ENCODE results near the gene MARCO.
"Not testable (repeated sequence)": the region's sequence is repeated elsewhere in the genome, so short reads cannot be mapped to it uniquely, and the experiment has no call there.

The MARCO gene

DNA sequence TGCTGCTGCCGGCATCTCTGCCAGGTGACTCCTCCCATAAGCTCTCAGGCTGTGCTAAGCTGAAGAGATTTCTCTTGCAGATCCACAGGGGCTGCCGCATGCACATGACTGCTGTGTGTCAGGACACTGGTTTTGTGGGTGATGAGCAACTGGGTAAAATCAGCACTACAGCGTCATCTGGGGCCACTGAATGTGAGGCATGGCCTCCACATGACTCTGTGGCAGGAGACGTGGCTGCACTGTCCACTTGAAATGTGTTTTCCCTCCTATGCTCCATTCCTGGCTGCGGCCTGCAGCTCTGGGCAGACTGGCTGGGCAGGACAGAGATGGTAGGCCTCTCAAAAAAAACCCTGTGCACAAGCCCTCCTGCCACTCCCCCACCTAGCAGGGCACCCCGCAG, 63.6 kb downstream of the MARCO start:
- no peak for DNase-seq

DNA sequence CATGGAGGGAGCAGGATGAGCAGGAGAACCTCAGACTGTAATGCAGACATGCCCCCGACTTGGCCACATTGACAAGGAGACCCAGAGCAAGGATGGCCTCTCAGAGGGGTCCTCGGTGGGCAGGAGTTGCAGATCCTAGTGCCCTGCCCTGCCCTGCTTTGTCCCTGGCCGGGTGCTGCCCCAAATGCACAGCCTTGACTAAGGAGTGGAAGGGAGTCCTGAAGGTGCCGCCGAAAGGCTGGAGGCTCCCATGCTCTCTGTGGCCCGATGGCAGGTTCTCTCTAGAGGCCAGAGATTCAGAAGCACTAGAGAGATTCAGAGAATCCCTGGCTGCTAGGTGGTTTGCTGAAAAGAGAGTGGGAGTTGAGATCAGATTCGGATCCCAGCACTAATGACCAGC, 64.4 kb downstream of the MARCO start:
- no peak for DNase-seq

GRCh38 chr2:119008108-119008507, 66.1 kb downstream of the MARCO start:
- DNase-seq = no peak

DNA sequence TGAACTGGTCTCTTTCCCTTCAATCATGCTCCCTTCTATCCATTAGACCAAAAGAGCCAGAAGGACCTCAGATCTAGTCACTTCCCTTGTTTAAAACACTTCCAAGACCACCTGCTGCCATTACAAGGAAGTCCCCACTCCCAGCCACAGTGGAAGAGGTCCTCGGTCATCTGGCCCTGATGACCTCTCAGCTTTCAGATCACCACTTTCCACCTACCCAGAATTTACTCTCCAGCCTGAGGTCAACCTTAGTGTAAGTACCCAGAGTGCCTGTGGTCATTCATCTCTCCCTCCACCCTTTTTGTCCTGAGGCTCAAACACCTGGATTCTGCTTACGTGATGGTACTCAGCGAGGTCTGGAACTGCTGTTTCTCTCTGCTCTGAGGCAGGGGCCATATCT, 67.1 kb downstream of the MARCO start:
- no peak for DNase-seq

- no peak for DNase-seq
These were observed 68.3 kb downstream of the MARCO start for GRCh38 chr2:119010336-119010735.

GRCh38 chr2:119011162-119011909, 69.3 kb downstream of the MARCO start:
- no peak for DNase-seq

DNA sequence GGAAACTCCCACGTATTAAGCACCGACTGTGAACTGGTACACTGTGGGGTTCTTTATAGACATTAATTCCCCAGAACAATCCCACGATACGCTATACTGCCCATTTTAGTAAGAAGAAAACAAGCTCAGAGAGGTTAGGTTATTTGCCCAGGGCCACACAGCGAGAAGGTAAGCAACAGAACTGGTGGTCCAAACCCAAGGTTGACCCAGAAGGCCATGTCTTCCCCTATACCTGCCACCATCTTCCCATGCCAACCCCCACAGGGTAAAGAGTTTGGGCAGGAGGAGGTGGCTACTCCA, 69.9 kb downstream of the MARCO start:
- no peak for DNase-seq

GRCh38 chr2:119012345-119013301, 70.6 kb downstream of the MARCO start:
- DNase-seq = no peak

DNA sequence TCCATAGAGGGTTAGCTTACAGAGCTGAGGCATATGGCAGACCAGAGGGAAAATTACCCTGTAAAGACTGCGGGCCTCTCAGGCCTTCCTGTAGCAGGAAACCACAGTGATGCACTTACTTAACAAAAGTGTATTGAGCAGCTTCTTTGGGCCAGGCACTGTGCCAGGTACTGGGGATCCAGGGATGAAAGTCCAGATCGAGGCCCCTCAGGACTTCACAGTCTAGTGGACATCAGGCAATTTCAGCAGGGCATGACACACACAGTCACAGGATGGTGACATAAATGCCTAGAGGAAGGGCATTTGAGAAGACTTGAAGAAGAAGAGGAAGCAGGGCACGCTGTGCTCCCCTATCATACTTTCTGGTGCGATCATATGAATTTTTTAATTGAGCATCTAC, 71.7 kb downstream of the MARCO start:
- DNase-seq = no peak

- no peak for DNase-seq
These were observed 73.9 kb downstream of the MARCO start for GRCh38 chr2:119015845-119016244.

- DNase-seq = no peak
These were observed 77.5 kb downstream of the MARCO start for GRCh38 chr2:119019521-119019920.

DNA sequence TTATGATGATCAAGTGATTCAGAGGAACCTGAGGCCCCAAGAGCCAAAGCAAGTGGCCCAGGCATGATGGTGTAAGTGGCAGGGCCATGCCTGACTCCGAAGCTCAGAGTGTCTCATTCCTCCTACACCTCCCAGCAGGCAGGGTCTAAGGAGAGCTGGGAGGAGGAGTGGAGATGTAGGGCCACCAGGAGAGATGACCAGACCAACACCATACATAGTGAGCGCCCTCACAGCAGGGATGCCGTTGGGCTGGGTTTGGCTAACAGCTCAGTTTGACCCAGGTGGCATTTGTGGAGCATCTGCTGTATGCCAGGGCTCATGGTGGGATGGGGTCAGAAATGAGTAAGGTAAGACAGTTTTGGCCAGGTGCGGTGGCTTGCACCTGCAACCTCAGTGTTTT, 80.7 kb downstream of the MARCO start:
- DNase-seq = no peak

DNA sequence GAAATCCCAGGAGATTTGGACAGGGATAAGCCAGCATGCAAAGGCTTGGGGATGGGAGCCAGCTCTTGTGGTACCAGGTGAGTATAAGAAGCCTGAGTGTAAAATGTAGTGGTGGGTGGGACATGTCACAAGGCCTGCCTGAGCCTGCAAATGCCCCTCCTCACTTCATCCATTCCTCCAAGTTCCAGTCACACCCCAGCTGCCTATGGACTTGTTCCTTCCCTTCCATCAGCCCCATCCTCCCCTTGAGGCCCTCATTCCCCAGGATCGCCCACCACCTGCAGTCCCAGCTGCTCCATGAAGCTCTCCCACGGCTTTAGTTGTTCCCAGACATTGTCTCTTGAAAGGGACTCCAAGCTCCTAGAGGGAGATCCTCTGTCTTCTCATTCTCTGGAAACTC, 81.5 kb downstream of the MARCO start:
- no peak for DNase-seq

- no peak for DNase-seq
These were observed 82.2 kb downstream of the MARCO start for GRCh38 chr2:119024152-119024551.

- DNase-seq = no peak
These were observed 82.6 kb downstream of the MARCO start for GRCh38 chr2:119024568-119024967.

- DNase-seq = no peak
These were observed 83.0 kb downstream of the MARCO start for GRCh38 chr2:119025013-119025412.

DNA sequence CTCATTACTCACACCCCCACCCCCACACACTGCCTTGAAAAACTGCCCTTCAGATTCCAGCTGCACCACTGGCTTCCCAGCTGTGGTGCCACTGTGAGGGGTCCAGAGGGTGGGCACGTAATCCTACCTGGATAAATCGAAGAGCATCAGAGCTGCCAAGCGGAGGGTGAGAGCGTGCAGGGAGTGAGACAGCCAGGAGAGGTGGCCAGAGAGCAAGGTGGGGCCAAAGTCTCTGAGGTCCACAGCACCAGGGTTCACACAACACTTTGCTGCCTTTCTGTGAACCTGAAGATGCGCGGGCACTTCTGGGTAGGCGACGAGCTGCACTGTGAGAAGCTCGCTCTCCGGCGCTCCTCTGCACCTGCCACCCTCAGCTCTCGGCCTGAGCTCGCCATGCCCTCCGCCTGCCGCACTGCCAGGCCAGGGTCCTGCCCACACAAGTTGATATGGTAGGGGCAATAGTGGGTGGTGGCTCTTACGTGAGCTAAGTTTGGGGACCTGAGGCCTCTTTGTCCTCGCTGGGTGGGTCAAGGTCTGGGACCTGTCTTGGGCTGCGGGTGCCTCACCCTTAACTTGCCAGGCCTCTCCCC, 83.9 kb downstream of the MARCO start:
- DNase-seq = no peak

GRCh38 chr2:119026890-119027289, 84.9 kb downstream of the MARCO start:
- no peak for DNase-seq

DNA sequence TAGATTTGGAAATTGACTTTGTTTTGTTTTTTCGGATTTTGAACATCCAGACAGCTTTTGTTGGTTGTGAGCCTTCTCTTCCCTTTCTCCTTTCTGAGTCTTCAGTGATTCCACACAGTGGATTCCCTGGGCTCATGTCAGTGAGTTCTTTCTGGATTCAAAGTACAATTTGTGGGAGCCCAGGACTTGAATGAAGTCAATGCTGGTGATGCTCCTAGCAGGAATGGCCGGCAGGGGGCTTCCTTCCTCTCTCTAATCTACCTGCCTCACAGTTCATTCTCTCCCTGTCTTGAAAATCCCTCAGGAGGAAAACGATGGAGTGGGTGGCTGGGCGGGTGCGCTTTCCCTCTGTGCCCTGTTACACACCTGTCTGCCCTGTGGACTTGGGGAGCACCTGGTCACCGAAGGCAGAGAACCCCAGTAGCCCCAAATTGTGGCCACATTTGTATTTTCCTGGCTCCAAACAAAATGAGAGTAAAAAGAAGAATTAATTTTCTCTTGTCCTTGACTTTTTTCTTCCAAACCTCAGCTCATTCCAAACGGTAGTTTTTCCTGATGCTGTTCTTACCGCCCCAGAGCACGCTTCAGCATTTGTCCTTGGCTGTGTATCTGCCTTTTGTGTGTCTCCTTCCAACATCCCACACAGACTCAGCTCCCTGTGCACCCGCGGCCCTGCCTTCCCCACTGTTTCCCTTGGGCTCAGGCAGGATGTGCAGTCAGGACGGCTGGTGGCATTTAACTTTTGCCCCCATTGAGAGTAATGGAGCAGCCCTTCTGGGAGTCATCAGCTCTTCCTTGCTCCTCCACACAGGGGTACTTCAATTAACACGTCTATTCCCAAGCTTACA, 86.6 kb downstream of the MARCO start:
- no peak for DNase-seq

- DNase-seq = no peak
These were observed 87.3 kb downstream of the MARCO start for GRCh38 chr2:119029297-119029696.

DNA sequence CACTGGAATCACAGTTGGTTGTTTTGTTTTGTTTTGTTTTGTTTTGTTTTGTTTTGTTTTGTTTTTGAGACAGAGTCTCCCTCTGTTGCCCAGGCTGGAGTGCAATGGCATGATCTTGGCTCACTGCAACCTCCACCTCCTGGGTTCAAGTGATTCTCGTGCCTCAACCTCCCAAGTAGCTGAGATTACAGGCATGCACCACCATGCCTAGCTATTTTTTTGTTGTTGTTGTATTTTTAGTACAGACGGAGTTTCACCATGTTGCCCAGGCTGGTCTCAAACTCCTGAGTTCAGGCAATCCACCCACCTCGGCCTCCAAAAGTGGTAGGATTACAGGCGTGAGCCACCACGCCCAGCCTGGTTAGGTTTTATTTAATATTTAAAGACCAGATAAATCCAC, 95.9 kb downstream of the MARCO start:
- DNase-seq = not testable (repeated sequence)

- no peak for DNase-seq
These were observed 98.7 kb downstream of the MARCO start for GRCh38 chr2:119040730-119041129.
